ENCODE results near the gene PIR. TPM values are rescaled to one million over a fixed set of nuclear protein-coding genes. Genes with fewer than 3 reads are reported as not detected.

The PIR gene
- total and polyA plus RNA-seq, 9 of the 15 experiments (the other 6 are each of a cell fraction or from before 2014, with no cell fraction given), result 7.5 to 29.8 (median 11.5) TPM

GRCh38 chrX:15335135-15336022 lies 157.8 kb downstream of the PIR start, which contains the start of gene PIGA (continued):
- TF ChIP-seq CHD4 (IDR thresholded peaks at IDR 0.05; ENCODE audit: insufficient read depth, insufficient replicate concordance, low read depth, low read length, poor library complexity, severe bottlenecking) (no peak), LCOR (CRISPR knock-in tag; IDR thresholded peaks at IDR 0.05) (no peak), SRSF1 (IDR thresholded peaks at IDR 0.05; ENCODE audit: low read depth, low read length) (no peak), FUS (optimal IDR thresholded peaks at IDR 0.05; ENCODE audit: low read depth, low read length) (no peak), XRCC3 (IDR thresholded peaks at IDR 0.05) (no peak), CBX5 (IDR thresholded peaks at IDR 0.05; ENCODE audit: borderline replicate concordance, low read depth) (no peak), DEAF1 (CRISPR knock-in tag; IDR thresholded peaks at IDR 0.05) (no peak), HOXB6 (CRISPR knock-in tag; IDR thresholded peaks at IDR 0.05; ENCODE audit: borderline replicate concordance) (no peak), SFPQ (IDR thresholded peaks at IDR 0.05; ENCODE audit: low read depth, low read length) (no peak), EP400 (IDR thresholded peaks at IDR 0.05) (peak; percentile 64; the same call in 1 of the 2 replicates), NKRF (IDR thresholded peaks at IDR 0.05; ENCODE audit: borderline replicate concordance) (peak; percentile 54; the same call in 1 of the 2 replicates), RBM39 (optimal IDR thresholded peaks at IDR 0.05; ENCODE audit: low read depth, low read length) (no peak), TARDBP (IDR thresholded peaks at IDR 0.05) (no peak), ZFP36 (IDR thresholded peaks at IDR 0.05; ENCODE audit: low read depth, low read length, partially characterized antibody) (no peak), EGR1 (conservative IDR thresholded peaks at IDR 0.05) (no peak), ZNF507 (tag; conservative IDR thresholded peaks at IDR 0.05) (no peak)
